Ishikawa (cell line): ENCODE data around the gene MSANTD1.

Experiments
- CREB1 ChIP-seq: IDR thresholded peaks from 2 replicates; pipeline ENCODE4 v1.6.1; 2012; ENCODE audit warnings: low read depth
- EGR1 ChIP-seq: IDR thresholded peaks from 2 replicates; pipeline ENCODE4 v1.6.1; 2012
- EP300 ChIP-seq: IDR thresholded peaks from 2 replicates; pipeline ENCODE4 v1.6.1; 2012; ENCODE audit warnings: borderline replicate concordance
- FOXM1 ChIP-seq: IDR thresholded peaks from 2 replicates; pipeline ENCODE4 v1.6.1; 2012; ENCODE audit warnings: low read depth, borderline replicate concordance
- TAF1 ChIP-seq: IDR thresholded peaks from 2 replicates; pipeline ENCODE4 v1.6.1; 2012; ENCODE audit warnings: low read depth, mild to moderate bottlenecking
- TCF12 ChIP-seq: IDR thresholded peaks from 2 replicates; pipeline ENCODE4 v1.6.1; 2012; ENCODE audit warnings: low read depth
- YY1 ChIP-seq: IDR thresholded peaks from 2 replicates; pipeline ENCODE4 v1.6.1; 2012; ENCODE audit warnings: low read depth
- ZBTB7A ChIP-seq: IDR thresholded peaks from 2 replicates; pipeline ENCODE4 v1.6.1; 2012; ENCODE audit warnings: low read depth
- TF ChIP-seq, protein P1 (sequence below): IDR thresholded peaks from 2 replicates; pipeline ENCODE4 v1.6.1; 2012; ENCODE audit warnings: low read depth, mild to moderate bottlenecking
- TF ChIP-seq, protein P2 (sequence below): IDR thresholded peaks from 2 replicates; pipeline ENCODE4 v1.6.1; 2012
- TF ChIP-seq, protein P3 (sequence below): IDR thresholded peaks from 2 replicates; pipeline ENCODE4 v1.6.1; 2012

DNA sequence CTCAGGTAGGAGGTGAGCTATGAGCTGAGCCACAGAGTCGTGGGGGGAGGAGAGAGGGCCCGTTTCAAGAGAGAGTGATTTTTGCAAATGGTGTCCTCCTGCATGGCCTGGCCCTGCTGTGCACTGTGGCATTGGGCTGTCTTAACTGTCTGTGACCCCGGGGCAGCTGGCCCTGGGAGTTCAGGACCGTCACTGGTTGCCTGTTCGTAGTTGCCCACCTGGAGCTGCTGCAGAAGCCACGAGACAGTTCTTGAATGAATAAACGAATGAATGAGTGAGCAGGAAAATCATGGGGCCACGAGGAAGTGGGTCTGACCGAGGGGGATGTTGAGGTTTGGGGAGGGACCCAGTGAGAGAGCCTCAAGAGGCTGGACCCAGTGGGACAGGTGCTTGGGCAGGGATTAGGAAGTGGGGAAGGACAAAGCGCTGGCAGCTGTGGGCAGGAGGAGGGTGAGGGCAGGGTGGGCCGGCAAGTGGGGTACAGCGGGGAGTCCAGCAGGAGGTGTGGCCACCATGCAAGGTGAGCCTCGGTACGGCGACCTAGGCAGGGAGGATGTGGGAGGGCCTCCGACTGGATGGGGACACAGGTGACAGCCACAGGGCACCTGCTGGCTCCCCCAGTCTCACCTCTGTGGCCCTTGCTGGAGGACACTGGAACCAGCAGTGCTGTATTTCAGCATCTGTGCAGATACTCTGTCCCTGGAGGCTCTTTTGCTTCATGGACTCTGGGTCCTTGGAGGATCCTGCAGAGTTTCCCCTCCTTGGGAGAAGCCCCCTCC lies 54.0 kb downstream of the MSANTD1 start:
- TF ChIP-seq ZBTB7A (no peak), EP300 (no peak), FOXM1 (no peak), EGR1 (no peak), TAF1 (no peak), CREB1 (no peak), YY1 (no peak), TCF12 (no peak)
- TF ChIP-seq, protein P1, sequence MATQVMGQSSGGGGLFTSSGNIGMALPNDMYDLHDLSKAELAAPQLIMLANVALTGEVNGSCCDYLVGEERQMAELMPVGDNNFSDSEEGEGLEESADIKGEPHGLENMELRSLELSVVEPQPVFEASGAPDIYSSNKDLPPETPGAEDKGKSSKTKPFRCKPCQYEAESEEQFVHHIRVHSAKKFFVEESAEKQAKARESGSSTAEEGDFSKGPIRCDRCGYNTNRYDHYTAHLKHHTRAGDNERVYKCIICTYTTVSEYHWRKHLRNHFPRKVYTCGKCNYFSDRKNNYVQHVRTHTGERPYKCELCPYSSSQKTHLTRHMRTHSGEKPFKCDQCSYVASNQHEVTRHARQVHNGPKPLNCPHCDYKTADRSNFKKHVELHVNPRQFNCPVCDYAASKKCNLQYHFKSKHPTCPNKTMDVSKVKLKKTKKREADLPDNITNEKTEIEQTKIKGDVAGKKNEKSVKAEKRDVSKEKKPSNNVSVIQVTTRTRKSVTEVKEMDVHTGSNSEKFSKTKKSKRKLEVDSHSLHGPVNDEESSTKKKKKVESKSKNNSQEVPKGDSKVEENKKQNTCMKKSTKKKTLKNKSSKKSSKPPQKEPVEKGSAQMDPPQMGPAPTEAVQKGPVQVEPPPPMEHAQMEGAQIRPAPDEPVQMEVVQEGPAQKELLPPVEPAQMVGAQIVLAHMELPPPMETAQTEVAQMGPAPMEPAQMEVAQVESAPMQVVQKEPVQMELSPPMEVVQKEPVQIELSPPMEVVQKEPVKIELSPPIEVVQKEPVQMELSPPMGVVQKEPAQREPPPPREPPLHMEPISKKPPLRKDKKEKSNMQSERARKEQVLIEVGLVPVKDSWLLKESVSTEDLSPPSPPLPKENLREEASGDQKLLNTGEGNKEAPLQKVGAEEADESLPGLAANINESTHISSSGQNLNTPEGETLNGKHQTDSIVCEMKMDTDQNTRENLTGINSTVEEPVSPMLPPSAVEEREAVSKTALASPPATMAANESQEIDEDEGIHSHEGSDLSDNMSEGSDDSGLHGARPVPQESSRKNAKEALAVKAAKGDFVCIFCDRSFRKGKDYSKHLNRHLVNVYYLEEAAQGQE = no peak
- TF ChIP-seq, protein P2, sequence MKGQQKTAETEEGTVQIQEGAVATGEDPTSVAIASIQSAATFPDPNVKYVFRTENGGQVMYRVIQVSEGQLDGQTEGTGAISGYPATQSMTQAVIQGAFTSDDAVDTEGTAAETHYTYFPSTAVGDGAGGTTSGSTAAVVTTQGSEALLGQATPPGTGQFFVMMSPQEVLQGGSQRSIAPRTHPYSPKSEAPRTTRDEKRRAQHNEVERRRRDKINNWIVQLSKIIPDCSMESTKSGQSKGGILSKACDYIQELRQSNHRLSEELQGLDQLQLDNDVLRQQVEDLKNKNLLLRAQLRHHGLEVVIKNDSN = no peak
- TF ChIP-seq, protein P3, sequence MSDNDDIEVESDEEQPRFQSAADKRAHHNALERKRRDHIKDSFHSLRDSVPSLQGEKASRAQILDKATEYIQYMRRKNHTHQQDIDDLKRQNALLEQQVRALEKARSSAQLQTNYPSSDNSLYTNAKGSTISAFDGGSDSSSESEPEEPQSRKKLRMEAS = no peak
